ENCODE results near the gene DIS3L2. TPM values are rescaled to one million over a fixed set of nuclear protein-coding genes. Genes with fewer than 3 reads are reported as not detected.

Gene DIS3L2
- total and polyA plus RNA-seq, 2 experiments from 2014 or later = 9.3 to 15.6 TPM

DNA sequence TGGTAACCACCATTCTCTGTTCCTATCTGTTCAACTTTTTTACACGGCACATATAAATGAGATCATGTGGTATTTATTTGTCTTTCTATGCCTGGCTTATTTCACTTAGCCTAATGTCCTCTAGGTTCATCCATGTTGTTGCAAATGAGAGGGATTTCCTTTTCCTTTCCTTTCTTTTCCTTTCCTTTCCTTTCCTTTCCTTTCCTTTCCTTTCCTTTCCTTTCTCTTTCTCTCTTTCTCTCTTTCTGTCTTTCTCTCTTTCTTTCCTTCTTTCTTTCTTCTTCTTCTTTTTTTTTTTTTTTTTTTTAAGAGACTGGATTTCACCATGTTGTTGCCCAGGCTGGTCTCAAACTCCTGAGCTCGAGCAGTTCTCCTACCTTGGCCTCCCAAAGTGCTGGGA lies 38.9 kb downstream of the DIS3L2 start:
- H3K79me2 ChIP-seq (ENCODE audit: insufficient read depth) = peaks cover 67% of the 10 kb centered on the region

DNA sequence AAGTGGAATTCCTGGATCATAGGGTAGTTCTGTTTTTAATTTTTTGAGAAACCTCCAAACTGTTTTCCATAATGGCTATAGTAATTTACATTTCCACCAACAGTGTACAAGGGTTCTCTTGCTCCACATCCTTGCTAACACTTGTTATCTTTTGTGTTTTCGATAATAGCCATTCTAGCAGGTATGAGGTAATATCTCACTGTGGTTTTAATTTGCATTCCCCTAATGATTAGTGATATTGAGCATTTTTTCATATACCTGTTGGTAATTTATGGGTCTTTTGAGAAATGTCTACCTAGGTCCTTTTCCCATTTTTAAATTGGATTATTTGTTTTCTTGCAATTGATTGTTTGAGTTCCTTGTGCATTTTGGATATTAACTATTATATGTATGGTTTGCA lies 39.6 kb downstream of the DIS3L2 start:
- H3K36me3 ChIP-seq (ENCODE audit: low read depth) = no peaks in the 10 kb centered on the region

More for the DNA sequence above, 38.9 kb downstream of the DIS3L2 start:
- H3K9me2 ChIP-seq (ENCODE audit: insufficient read depth) = no peaks in the 10 kb centered on the region
- H3K4me1 ChIP-seq (ENCODE audit: insufficient read depth) = no peaks in the 10 kb centered on the region
- no peaks in the 10 kb centered on the region for H3F3A ChIP-seq (ENCODE audit: insufficient read depth)
- no peak for DNase-seq
- H3K9ac ChIP-seq = no peak overlapping the region
- TF ChIP-seq EZH2phosphoT487 (IDR thresholded peaks at IDR 0.05; ENCODE audit: insufficient read depth, low read depth) = no peak
- no peak for TF ChIP-seq EZH2 (IDR thresholded peaks at IDR 0.05; ENCODE audit: insufficient read depth, poor library complexity, severe bottlenecking)
- H3K36me3 ChIP-seq (ENCODE audit: low read depth) = no peaks in the 10 kb centered on the region
- H3K27ac ChIP-seq = no peak overlapping the region
- H2AFZ ChIP-seq = no peak overlapping the region
- 94 to 98% methylated on average over 2 of the region's 2 CpGs for WGBS, 2 experiments (ENCODE audit: low coverage in 1 of 2, low lambda C conversion rate in 2 of 2, missing lambda C conversion rate in 2 of 2)
- H3K4me3 ChIP-seq = no peak overlapping the region
- in situ Hi-C loops (cut with MboI) = no loop called here
- no peak overlapping the region for H3K4me2 ChIP-seq (ENCODE audit: unreplicated experiment)
- H3K27me3 ChIP-seq (replicated peaks; ENCODE audit: insufficient read depth) = no peaks in the 10 kb centered on the region
- no peaks in the 10 kb centered on the region; the same call in 1 of the 2 replicates for H4K20me1 ChIP-seq (ENCODE audit: insufficient read depth)
- no peaks in the 10 kb centered on the region for H3K9me3 ChIP-seq (ENCODE audit: low read depth)

DNA sequence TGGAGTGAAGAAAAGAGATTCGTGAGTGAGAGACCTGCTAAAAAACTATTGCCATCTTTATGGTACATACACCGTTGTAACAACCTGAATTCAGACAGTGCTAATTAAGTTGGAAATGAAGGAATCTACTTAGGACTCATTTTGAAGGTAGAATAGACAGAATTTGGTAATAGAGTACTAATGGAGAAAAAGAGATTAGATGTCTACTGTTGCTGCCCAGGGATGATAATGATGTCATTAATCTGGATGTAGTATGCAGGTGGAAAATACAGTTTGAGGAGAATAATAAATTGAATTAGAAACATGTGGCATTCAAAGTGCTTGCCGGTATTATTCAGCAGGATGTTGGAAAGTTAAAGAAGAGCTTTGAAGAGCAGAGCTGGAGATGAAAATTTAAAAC lies 44.7 kb downstream of the DIS3L2 start:
- Histone ChIP-seq H3K9ac (no peak overlapping the region), H3K4me1 (ENCODE audit: insufficient read depth) (no peaks in the 10 kb centered on the region; the same call in 1 of the 2 replicates), H3K9me2 (ENCODE audit: insufficient read depth) (no peaks in the 10 kb centered on the region), H3K79me2 (ENCODE audit: insufficient read depth) (peaks cover 64% of the 10 kb centered on the region), H2AFZ (no peak overlapping the region), H3F3A (ENCODE audit: insufficient read depth) (no peaks in the 10 kb centered on the region), H3K4me2 (ENCODE audit: unreplicated experiment) (no peak overlapping the region), H3K36me3 (ENCODE audit: low read depth) (no peaks in the 10 kb centered on the region), H3K27ac (no peak overlapping the region), H4K20me1 (ENCODE audit: insufficient read depth) (no peaks in the 10 kb centered on the region; the same call in 1 of the 2 replicates), H3K9me3 (ENCODE audit: low read depth) (no peaks in the 10 kb centered on the region), H3K4me3 (no peak overlapping the region), H3K27me3 (replicated peaks; ENCODE audit: insufficient read depth) (no peaks in the 10 kb centered on the region)
- DNase-seq = no peak
- TF ChIP-seq EZH2phosphoT487 (IDR thresholded peaks at IDR 0.05; ENCODE audit: insufficient read depth, low read depth) (no peak), EZH2 (IDR thresholded peaks at IDR 0.05; ENCODE audit: insufficient read depth, poor library complexity, severe bottlenecking) (no peak)
- 85% methylated on average over 3 of the region's 3 CpGs for WGBS, 2 experiments (ENCODE audit: low coverage in 1 of 2, low lambda C conversion rate in 2 of 2, missing lambda C conversion rate in 2 of 2)
- in situ Hi-C loops (cut with MboI) = no loop called here

More for the DNA sequence above, 39.6 kb downstream of the DIS3L2 start:
- no peaks in the 10 kb centered on the region for H3K4me1 ChIP-seq (ENCODE audit: insufficient read depth)
- in situ Hi-C loops (cut with MboI) = no loop called here
- 100% methylated on average over 1 of the region's 1 CpG for WGBS, 2 experiments (ENCODE audit: low coverage in 1 of 2, low lambda C conversion rate in 2 of 2, missing lambda C conversion rate in 2 of 2)
- no peak overlapping the region for H3K9ac ChIP-seq
- H3K9me2 ChIP-seq (ENCODE audit: insufficient read depth) = no peaks in the 10 kb centered on the region
- H4K20me1 ChIP-seq (ENCODE audit: insufficient read depth) = no peaks in the 10 kb centered on the region; the same call in 1 of the 2 replicates
- no peak overlapping the region for H3K4me3 ChIP-seq
- no peaks in the 10 kb centered on the region for H3K9me3 ChIP-seq (ENCODE audit: low read depth)
- DNase-seq = no peak
- no peaks in the 10 kb centered on the region for H3K27me3 ChIP-seq (replicated peaks; ENCODE audit: insufficient read depth)
- no peak for TF ChIP-seq EZH2phosphoT487 (IDR thresholded peaks at IDR 0.05; ENCODE audit: insufficient read depth, low read depth)
- no peak for TF ChIP-seq EZH2 (IDR thresholded peaks at IDR 0.05; ENCODE audit: insufficient read depth, poor library complexity, severe bottlenecking)
- H3K79me2 ChIP-seq (ENCODE audit: insufficient read depth) = peaks cover 66% of the 10 kb centered on the region
- H3F3A ChIP-seq (ENCODE audit: insufficient read depth) = no peaks in the 10 kb centered on the region
- no peak overlapping the region for H3K4me2 ChIP-seq (ENCODE audit: unreplicated experiment)
- no peak overlapping the region for H2AFZ ChIP-seq
- no peak overlapping the region for H3K27ac ChIP-seq

DNA sequence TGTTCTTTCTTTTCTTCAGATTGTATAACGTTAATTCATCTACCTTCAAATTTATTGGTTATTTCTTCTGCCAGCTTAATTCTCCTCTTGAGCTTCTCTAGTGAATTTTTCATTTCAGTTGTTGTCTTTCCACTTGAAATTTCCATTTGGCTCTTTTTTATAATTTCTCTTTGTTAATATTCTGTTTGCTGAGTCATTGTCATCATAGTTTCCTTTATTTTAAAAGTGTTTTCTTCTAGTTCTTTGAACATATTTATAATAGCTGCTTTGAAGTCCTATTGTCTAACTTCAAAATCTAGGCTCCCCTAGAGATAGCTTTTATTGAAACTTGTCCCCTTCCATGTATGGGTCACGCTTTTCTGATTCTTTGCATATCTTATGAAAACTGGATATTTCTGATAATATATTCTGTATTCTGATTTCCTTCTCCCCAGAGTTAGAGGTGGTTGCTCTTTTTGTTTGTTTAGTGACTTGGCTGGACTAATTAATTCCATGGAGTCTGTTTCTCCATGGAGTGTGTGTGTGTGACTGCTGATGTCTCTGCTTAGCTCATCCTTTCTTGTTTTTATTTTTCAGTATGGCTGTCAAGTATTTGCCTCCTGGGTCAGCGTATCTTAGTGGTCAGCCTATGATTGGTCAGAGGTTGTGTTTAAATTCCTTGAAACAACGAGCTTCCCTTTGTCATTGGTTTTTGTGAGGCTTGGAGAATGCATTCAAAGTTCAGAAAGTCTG lies 47.6 kb downstream of the DIS3L2 start:
- TF ChIP-seq EZH2 (IDR thresholded peaks at IDR 0.05; ENCODE audit: insufficient read depth, poor library complexity, severe bottlenecking) (no peak), EZH2phosphoT487 (IDR thresholded peaks at IDR 0.05; ENCODE audit: insufficient read depth, low read depth) (no peak)
- H3K9ac ChIP-seq = no peak overlapping the region
- peaks cover 11% of the 10 kb centered on the region for H3K4me1 ChIP-seq (ENCODE audit: insufficient read depth)
- in situ Hi-C loops (cut with MboI) = no loop called here
- H3K36me3 ChIP-seq (ENCODE audit: low read depth) = no peaks in the 10 kb centered on the region
- H2AFZ ChIP-seq = no peak overlapping the region
- DNase-seq = peak; percentile 27
- H3K27me3 ChIP-seq (replicated peaks; ENCODE audit: insufficient read depth) = no peaks in the 10 kb centered on the region
- H3K27ac ChIP-seq = no peak overlapping the region
- H3F3A ChIP-seq (ENCODE audit: insufficient read depth) = peaks cover 9% of the 10 kb centered on the region; the same call in 1 of the 2 replicates
- no peaks in the 10 kb centered on the region for H3K9me3 ChIP-seq (ENCODE audit: low read depth)
- no peak overlapping the region for H3K4me2 ChIP-seq (ENCODE audit: unreplicated experiment)
- 96 to 97% methylated on average over 4 of the region's 4 CpGs for WGBS, 2 experiments (ENCODE audit: low coverage in 1 of 2, low lambda C conversion rate in 2 of 2, missing lambda C conversion rate in 2 of 2)
- H3K4me3 ChIP-seq = no peak overlapping the region
- H4K20me1 ChIP-seq (ENCODE audit: insufficient read depth) = no peaks in the 10 kb centered on the region; the same call in 1 of the 2 replicates
- peaks cover 48% of the 10 kb centered on the region for H3K79me2 ChIP-seq (ENCODE audit: insufficient read depth)
- H3K9me2 ChIP-seq (ENCODE audit: insufficient read depth) = no peaks in the 10 kb centered on the region
